Right forelimb (tissue), 1 donor: Measurements from ENCODE around the gene ZNF419.

ENCODE experiments used
- DNase-seq: peaks from one replicate; pipeline ENCODE4 v3.0.0-alpha.2; 2018

The ZNF419 gene

GRCh38 chr19:57537953-57538547, 50.5 kb downstream of the ZNF419 start:
- DNase-seq: no peak
